Spleen (tissue), 7 donors: ENCODE results near the gene SERPINB12.

ENCODE experiments used
- CTCF ChIP-seq, 11 experiments: fragments of 200-600 bp in 7 of 11; fragments of 450-650 bp in 4 of 11; sonication (generic) in 4 of 11; IDR thresholded peaks in 8 of 11; conservative IDR thresholded peaks in 3 of 11; 1 replicate in 7 of 11; 2 replicates in 4 of 11; pipeline versions ENCODE4 v1.4.0 to v1.8.0; 2016 to 2021; ENCODE audit warnings: antibody characterized with exemption in 11 of 11, inconsistent platforms in 4 of 11, mild to moderate bottlenecking in 1 of 11
- POLR2AphosphoS5 ChIP-seq, 3 donors: sonication (generic); formaldehyde crosslinking; IDR thresholded peaks; one replicate each; pipeline ENCODE4 v1.5.1; 2017; ENCODE audit warnings: antibody characterized with exemption in 3 of 3
- donor health status: DM: no; HTN: no; CAD: no; lungs with moderate emphysema.
- donor health status: DM: no; HTN: no; CAD: no.
- donor health status: DM: no; HTN: no; CAD: no.

GRCh38 chr18:63603355-63603754 lies 61.2 kb downstream of the SERPINB12 start:
- no peak for TF ChIP-seq CTCF (IDR thresholded peaks at IDR 0.05 in 8 of 11, conservative IDR thresholded peaks at IDR 0.05 in 3 of 11)
- TF ChIP-seq POLR2AphosphoS5 (IDR thresholded peaks at IDR 0.05), result no peak
